HTR-8/SVneo (cell line): ENCODE results near the gene MBOAT1.

Experiments
- DNase-seq: peaks from one replicate; pipeline ENCODE4 v3.0.0; 2011; ENCODE audit warnings: low spot score, mixed read lengths; ENCODE audit not compliant: insufficient read length
- FAIRE-seq: peaks from 2 replicates; lab custom pipeline; 2011; peaks lifted over from hg19 to GRCh38; lab: Jason Lieb, UNC

MBOAT1 gene

DNA sequence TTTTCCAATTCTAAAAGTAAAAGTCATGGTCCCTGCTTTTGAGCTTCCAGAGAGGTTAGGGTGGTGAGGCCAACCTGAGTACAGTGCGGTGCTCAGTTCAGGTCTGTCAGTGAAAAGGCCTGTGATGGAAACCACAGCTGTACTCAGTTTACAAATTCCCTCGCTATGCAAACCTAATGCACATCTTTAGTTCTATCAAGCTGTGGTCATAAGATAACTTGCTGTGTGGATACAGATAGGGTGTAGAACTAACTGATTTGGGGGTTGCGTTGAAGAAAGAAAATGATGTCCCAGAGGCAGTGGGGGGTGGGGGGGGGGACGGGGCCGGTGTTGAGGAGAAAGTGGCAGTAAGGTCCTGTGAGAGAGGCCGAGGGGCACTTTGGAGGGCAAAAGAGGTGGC, 22.8 kb upstream of the MBOAT1 start:
- DNase-seq (no peak), FAIRE-seq (no peak)

DNA sequence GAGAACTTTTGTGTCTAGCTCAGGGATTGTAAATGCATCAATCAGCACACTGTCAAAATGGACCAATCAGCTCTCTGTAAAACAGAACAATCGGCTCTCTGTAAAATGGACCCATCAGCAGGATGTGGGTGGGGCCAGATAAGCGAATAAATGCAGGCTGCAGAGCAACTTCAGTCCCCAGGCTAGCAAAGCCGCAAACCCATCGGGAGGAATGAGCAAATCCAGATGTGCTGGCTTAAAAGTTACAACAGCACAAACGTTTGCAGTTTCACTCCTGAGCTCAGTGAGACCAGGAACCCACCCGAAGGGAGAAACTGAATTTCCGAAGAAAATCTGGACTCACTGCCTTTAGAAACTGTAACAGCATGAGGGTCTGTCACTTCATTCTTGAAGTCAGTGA, 21.9 kb upstream of the MBOAT1 start:
- DNase-seq (no peak), FAIRE-seq (no peak)

DNA sequence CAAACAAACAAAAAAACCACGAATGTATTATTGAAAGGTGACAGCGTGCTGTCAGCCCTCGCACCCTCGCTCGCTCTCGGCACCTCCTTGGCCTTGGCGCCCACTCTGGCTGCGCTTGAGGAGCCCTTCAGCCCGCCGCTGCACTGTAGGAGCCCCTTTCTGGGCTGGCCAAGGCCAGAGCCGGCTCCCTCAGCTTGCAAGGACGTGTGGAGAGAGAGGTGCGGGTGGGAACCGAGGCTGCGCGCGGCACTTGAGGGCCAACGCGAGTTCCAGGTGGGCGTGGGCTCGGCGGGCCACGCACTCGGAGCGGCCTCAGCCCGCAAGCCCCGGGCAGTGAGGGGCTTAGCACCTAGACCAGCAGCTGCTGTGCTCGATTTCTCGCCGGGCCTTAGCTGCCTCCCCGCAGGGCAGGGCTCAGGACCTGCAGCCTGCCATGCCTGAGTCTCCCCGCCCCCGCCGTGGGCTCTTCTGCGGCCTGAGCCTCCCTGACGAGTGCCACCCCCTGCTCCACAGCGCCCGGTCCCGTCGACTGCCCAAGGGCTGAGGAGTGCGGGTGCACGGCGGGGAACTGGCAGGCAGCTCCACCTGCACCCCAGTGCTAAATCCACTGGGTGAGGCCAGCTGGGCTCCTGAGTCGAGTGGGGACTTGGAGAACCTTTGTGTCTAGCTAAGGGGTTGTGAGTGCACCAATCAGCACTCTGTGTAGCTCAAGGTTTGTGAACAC, 20.9 kb upstream of the MBOAT1 start:
- FAIRE-seq (no peak), DNase-seq (no peak)

- no peak for DNase-seq
- FAIRE-seq = no peak
These were observed 19.9 kb upstream of the MBOAT1 start for GRCh38 chr6:20232188-20232587.

DNA sequence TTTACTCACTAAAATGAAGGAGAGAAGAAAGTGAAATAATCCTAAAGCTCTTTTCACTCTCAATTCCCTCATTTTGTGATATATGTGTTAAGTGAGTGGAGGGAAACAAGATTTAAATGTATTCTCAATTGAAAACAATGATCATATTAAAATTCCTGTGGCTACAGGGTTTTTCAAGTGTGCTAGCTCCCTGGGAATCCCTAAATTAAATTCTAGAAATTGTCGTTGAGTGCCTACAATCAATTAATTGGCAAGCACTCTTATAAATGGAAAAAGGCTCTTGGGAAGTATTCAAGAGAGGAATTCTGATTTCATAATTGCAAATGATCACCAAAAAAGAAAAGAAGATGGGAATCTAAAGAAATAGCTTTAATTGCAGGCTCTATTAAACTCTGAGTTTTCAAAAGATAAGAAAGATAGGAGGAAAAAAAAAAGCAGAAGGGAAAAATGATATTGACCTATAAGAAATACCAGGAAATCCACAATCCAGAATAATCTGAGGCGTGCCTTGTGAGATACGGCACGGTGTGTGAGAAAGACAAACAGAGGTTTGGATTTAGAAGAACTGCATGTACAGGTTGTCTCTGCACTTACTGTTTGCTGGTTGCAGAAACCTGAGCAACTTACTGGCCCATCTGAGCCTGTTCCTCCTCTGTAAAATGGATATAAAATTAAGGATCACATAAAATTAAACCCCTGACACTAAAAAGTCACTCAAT, 18.3 kb upstream of the MBOAT1 start:
- FAIRE-seq (no peak), DNase-seq (no peak)

- FAIRE-seq (no peak), DNase-seq (no peak)
These were observed 17.6 kb upstream of the MBOAT1 start for GRCh38 chr6:20229881-20230280.

DNA sequence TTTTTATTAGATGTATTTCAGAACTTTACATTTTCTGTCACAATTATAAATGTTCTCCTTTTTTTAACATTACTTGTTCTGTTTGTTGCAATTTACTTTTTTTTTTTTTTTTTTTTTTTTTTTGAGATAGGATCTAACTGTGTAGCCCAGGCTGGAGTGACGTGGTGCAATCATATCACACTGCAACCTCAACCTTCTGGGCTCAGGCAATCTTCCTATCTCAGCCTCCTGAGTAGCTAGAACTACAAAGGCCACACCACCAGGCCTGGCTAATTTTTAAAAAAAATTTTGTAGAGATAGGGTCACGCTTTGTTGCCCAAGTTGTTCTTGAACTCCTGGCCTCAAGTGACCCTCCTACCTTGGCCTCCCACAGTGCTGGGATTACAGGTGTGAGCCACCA, 15.1 kb upstream of the MBOAT1 start:
- FAIRE-seq (no peak), DNase-seq (no peak)

- FAIRE-seq (no peak), DNase-seq (no peak)
These were observed 10.9 kb upstream of the MBOAT1 start for GRCh38 chr6:20223141-20223540.

DNA sequence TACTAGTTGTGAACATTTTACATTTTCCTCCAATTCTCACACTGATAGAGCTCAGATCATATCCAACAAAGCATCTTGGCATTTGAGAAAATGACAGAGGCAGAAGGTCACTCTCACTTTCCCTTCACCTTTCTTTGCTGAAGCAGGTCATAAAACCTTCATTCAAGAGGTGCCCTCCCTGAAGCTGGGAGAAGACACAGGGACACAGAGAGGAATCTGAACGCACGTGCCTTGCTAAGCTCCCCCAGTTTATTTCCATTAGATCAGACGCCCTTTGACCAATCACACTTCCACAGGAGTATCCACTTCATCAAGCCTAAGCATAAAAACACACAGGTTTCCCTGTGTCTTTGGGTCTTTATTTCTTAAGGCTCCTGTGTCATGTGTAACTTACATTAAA, 9.2 kb upstream of the MBOAT1 start:
- FAIRE-seq (no peak), DNase-seq (no peak)

- FAIRE-seq (no peak), DNase-seq (no peak)
These were observed 8.1 kb upstream of the MBOAT1 start for GRCh38 chr6:20220359-20220758.

DNA sequence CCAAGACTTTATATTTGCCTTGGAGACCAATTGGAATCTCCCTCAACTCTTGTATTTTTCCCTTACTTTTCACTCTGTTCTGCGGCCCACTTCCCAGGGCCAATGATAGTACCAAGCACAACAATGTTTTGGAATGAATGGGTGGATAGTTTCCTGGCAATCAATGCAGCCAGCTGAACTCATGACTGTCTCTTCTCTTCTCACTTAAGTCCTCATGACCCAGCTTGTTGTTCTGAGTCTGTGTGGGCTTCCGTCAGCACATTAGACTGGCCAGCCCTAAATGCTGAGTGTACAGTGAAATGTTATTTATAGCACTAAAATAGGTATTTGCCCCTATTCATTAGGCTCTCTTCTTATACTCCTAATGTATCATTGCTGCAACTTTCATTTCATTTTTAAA, 5.6 kb upstream of the MBOAT1 start:
- FAIRE-seq (peak; percentile 33), DNase-seq (no peak)

DNA sequence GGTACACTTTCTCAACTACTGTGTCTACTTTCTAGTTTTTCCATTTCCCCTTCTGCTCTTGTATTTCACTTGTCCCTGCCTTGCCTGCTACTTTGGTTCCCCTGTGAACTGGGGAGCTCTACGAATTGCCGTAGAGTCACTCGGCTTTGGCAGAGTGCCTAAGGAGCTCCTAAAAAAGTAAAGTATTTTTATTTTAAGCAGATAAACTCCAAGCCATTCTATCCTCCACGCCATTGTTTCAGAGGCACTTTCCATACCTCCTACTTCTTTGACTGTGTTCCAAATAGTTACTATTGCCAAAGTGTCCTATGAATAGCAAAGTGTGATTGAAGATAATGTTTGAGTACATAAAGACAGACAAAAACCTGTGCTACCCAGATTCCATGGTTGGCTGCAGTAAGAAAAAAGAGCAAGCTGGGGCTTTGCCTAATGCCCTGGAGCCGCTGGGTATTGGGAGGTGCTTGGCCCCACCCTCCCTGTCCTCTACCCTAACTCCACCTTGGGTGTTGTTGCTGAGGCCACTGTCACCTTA, 5.1 kb upstream of the MBOAT1 start:
- DNase-seq (no peak), FAIRE-seq (no peak)

DNA sequence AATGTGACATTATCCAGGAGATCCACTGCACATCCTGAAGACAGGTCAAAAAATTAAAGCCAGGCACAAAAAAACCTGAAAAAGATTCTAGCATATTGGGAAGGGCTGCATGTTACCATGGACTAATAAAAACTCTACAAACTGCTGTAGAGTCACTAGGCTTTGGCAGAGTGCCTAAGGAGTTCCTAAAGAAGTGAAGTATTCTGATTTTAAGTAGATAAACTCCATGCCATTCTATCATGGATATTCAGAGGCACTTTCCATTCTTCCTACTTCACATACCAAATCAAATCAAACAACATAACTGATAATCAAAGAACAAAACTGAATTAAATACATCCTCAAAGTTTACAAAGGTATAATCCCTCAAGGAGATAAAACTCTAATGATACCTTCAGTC, 3.0 kb upstream of the MBOAT1 start:
- DNase-seq (no peak), FAIRE-seq (no peak)

GRCh38 chr6:20213271-20213798, 1.1 kb upstream of the MBOAT1 start:
- DNase-seq (no peak), FAIRE-seq (peak; percentile 48)

GRCh38 chr6:20211941-20212391, 303 bp downstream of the MBOAT1 start:
- FAIRE-seq (no peak), DNase-seq (peak; percentile 22)

GRCh38 chr6:20211037-20211940, 980 bp downstream of the MBOAT1 start:
- DNase-seq = peak; percentile 27
- FAIRE-seq = no peak

- DNase-seq (no peak), FAIRE-seq (no peak)
These were observed 2.1 kb downstream of the MBOAT1 start for GRCh38 chr6:20210158-20210557.

DNA sequence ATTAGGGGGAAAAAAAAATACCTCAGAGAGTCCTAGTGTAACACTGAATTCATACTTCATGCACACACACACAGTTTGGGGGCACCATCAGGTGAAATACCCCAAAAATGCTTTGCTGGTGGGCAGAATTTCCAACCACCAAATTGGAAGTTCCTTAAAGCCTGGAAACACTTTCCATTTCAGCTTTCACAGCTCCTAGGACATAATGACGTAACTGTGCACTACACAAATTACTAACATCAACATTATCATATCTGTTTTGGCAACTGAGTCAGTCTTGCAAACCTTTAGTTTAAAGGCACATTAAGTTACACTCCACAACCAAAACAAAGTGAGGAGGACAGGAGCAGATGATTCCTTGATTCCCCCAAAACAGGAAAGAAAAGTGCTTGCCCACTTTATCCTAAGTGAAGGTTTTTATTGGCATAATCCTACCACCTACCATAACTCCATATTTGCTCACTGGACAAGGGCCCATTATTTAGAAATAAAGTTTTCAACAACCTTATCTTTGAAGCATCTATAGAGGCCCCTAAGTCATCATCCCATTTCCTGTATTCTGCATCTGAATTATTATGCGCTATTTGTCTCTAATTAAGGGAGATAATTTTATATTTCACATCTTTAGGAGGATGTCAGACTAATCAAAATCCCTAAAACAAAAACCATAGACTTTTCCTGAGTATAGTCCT, 3.4 kb downstream of the MBOAT1 start:
- no peak for DNase-seq
- no peak for FAIRE-seq

- no peak for FAIRE-seq
- DNase-seq = no peak
These were observed 5.2 kb downstream of the MBOAT1 start for GRCh38 chr6:20207088-20207418.

- no peak for FAIRE-seq
These were observed 6.5 kb downstream of the MBOAT1 start for GRCh38 chr6:20205722-20206161.

More at GRCh38 chr6:20205722-20206161, 6.5 kb downstream of the MBOAT1 start:
- DNase-seq = no peak
